PC-9 (cell line): Measurements from ENCODE around the gene SYCE3.

Source experiments
- CTCF ChIP-seq: fragments of 200-600 bp; sonication (generic); conservative IDR thresholded peaks from 2 replicates; pipeline ENCODE4 v1.6.1; 2017; ENCODE audit warnings: mixed run types, antibody characterized with exemption, mild to moderate bottlenecking, moderate library complexity
- EZH2 ChIP-seq: fragments of 200-600 bp; sonication (generic); IDR thresholded peaks from 2 replicates; pipeline ENCODE4 v1.8.0; 2017; ENCODE audit warnings: antibody characterized with exemption, low read depth

DNA sequence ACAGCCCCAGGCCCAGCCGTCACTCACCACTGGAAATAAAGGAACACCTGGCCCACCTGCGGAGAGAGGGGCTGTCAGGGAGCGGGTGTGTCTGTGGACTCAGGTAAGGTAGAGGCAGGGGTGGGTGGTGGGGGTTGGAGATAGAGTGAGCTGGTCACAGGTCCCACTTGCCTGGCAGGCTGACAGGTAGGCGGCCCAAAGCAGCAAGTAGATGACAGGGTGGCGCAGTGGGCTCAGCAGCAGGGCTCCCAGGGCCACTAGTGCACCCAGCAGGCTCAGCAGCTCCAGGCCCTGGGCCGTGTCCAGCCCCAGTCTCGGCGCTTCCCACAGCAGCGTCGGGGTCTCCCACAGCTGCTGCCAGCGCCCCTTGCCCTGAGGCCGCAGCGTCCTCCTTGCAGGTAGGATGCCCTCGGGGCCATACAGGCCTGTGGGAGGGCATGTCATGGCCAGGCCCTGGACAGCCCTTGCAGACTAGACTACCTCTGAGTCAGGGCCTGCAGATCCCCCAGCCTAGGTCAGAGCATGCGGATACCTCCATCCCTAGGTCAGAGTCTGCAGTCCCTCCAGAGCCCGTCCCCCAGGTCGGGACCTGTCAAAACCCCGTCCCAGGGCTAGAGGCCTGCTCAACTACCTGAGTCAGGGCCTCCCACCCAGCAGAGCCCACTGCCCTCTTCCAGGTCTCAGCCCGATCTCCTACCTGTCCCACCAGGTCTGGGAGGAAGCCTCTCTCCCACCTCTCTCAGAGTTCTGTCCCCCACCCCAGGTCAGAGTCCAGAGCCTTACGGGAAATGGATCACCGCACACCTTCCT is 55.9 kb downstream of the SYCE3 start:
- no peak for TF ChIP-seq CTCF
- TF ChIP-seq EZH2 = no peak
